Nephron progenitor cell (in vitro differentiated cells): ENCODE results near the gene CD55.

Source experiments
- DNase-seq: peaks from one replicate; pipeline ENCODE4 v3.0.0; 2021
- H3K27ac Mint-ChIP-seq: 2 replicates; pipeline ENCODE4 v1.8.0; 2021; ENCODE audit warnings: mild to moderate bottlenecking, moderate library complexity, mixed read lengths
- H3K27me3 Mint-ChIP-seq: 2 replicates; pipeline ENCODE4 v1.8.0; 2021; ENCODE audit warnings: mild to moderate bottlenecking, low read depth, mixed read lengths; ENCODE audit not compliant: poor library complexity
- H3K36me3 Mint-ChIP-seq: 2 replicates; pipeline ENCODE4 v1.8.0; 2021; ENCODE audit warnings: low read depth, mixed read lengths
- H3K4me1 Mint-ChIP-seq: 2 replicates; pipeline ENCODE4 v1.8.0; 2021; ENCODE audit warnings: mixed read lengths
- H3K4me3 Mint-ChIP-seq: 2 replicates; pipeline ENCODE4 v1.8.0; 2021; ENCODE audit warnings: mild to moderate bottlenecking, moderate library complexity, mixed read lengths
- H3K9me3 Mint-ChIP-seq: 2 replicates; pipeline ENCODE4 v1.8.0; 2021; ENCODE audit warnings: mild to moderate bottlenecking, moderate library complexity, mixed read lengths
- TF ChIP-seq, protein P1 (sequence below): fragments of 200-600 bp; sonication (generic); IDR thresholded peaks from 2 replicates; pipeline ENCODE4 v1.5.0; 2021; ENCODE audit warnings: antibody characterized with exemption

CD55 gene

GRCh38 chr1:207333009-207333600 is 11.6 kb downstream of the CD55 start:
- Mint-ChIP-seq H3K27me3 (no peaks in the 10 kb centered on the region), H3K4me3 (no peak overlapping the region), H3K4me1 (no peaks in the 10 kb centered on the region), H3K9me3 (peaks cover 19% of the 10 kb centered on the region), H3K36me3 (peaks cover 36% of the 10 kb centered on the region), H3K27ac (no peak overlapping the region)
- no peak for DNase-seq
- TF ChIP-seq, protein P1, sequence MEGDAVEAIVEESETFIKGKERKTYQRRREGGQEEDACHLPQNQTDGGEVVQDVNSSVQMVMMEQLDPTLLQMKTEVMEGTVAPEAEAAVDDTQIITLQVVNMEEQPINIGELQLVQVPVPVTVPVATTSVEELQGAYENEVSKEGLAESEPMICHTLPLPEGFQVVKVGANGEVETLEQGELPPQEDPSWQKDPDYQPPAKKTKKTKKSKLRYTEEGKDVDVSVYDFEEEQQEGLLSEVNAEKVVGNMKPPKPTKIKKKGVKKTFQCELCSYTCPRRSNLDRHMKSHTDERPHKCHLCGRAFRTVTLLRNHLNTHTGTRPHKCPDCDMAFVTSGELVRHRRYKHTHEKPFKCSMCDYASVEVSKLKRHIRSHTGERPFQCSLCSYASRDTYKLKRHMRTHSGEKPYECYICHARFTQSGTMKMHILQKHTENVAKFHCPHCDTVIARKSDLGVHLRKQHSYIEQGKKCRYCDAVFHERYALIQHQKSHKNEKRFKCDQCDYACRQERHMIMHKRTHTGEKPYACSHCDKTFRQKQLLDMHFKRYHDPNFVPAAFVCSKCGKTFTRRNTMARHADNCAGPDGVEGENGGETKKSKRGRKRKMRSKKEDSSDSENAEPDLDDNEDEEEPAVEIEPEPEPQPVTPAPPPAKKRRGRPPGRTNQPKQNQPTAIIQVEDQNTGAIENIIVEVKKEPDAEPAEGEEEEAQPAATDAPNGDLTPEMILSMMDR: no peak

DNA sequence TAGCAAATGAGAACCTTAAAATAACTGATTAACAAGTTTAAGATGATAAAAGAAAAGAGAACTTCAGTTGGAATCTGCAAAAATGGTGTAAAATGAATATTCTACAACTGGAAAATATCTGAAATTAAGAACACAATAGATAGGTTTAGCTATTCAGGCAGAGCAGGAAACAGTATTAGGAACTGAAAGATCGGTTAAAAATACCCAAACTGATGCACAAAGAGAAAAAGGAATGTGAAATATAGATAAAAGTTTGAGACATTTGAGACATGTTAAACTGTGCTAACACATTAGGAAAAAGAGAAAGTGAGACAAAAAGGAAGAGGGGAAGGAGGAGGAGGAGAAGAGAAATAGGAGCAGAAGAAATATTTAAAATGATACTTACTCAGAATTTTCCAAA is 12.1 kb downstream of the CD55 start:
- no peaks in the 10 kb centered on the region for H3K4me1 Mint-ChIP-seq
- TF ChIP-seq, protein P1: no peak
- no peak overlapping the region for H3K4me3 Mint-ChIP-seq

GRCh38 chr1:207334337-207334736 is 12.9 kb downstream of the CD55 start:
- H3K4me3 Mint-ChIP-seq: no peak overlapping the region
- no peak for DNase-seq
- TF ChIP-seq, protein P1: no peak
- H3K27ac Mint-ChIP-seq: no peak overlapping the region
- H3K36me3 Mint-ChIP-seq: peaks cover 35% of the 10 kb centered on the region
- H3K4me1 Mint-ChIP-seq: no peaks in the 10 kb centered on the region
- H3K9me3 Mint-ChIP-seq: peaks cover 19% of the 10 kb centered on the region
- no peaks in the 10 kb centered on the region for H3K27me3 Mint-ChIP-seq

More for the DNA sequence above, 12.1 kb downstream of the CD55 start:
- H3K9me3 Mint-ChIP-seq: peaks cover 19% of the 10 kb centered on the region
- DNase-seq: no peak
- no peak overlapping the region for H3K27ac Mint-ChIP-seq
- peaks cover 35% of the 10 kb centered on the region for H3K36me3 Mint-ChIP-seq
- H3K27me3 Mint-ChIP-seq: no peaks in the 10 kb centered on the region

GRCh38 chr1:207335138-207335537 is 13.7 kb downstream of the CD55 start:
- H3K27ac Mint-ChIP-seq: no peak overlapping the region
- DNase-seq: no peak
- no peaks in the 10 kb centered on the region for H3K4me1 Mint-ChIP-seq
- H3K27me3 Mint-ChIP-seq: no peaks in the 10 kb centered on the region
- no peak overlapping the region for H3K4me3 Mint-ChIP-seq
- H3K36me3 Mint-ChIP-seq: peaks cover 39% of the 10 kb centered on the region
- H3K9me3 Mint-ChIP-seq: peaks cover 19% of the 10 kb centered on the region
- TF ChIP-seq, protein P1: no peak

- H3K36me3 Mint-ChIP-seq: peaks cover 42% of the 10 kb centered on the region
- H3K9me3 Mint-ChIP-seq: peaks cover 19% of the 10 kb centered on the region
- no peak for DNase-seq
- no peak overlapping the region for H3K4me3 Mint-ChIP-seq
- no peaks in the 10 kb centered on the region for H3K4me1 Mint-ChIP-seq
- H3K27me3 Mint-ChIP-seq: no peaks in the 10 kb centered on the region
- TF ChIP-seq, protein P1: no peak
- H3K27ac Mint-ChIP-seq: no peak overlapping the region
Measured at GRCh38 chr1:207335695-207336363, 14.4 kb downstream of the CD55 start.
